HCT116 (cell line): ENCODE results near the gene TAX1BP1. TPM values are rescaled to one million over a fixed set of nuclear protein-coding genes. Genes with fewer than 3 reads are reported as not detected.

Experiments
- ATAC-seq: fragments of 200-7000 bp; cut with Tn5 transposase; 2 replicates; pipeline ENCODE4 v1.9.1; 2020; ENCODE audit warnings: mild to moderate bottlenecking, moderate library complexity
- BruUV-seq: library from RNA; stranded (reverse); fragments of 400-500 nt; replicated peaks from 2 replicates; lab custom pipeline; 2021; lab: Mats Ljungman, UMichigan
- CTCF ChIA-PET: fragments of 300-600 bp; sonication (Branson Sonifier 250); formaldehyde crosslinking; loops from one replicate; lab custom pipeline; 2021; ENCODE audit warnings: antibody characterized with exemption; lab: Charles Lee
- POLR2A ChIA-PET: fragments of 300-600, 350-600 bp; sonication (Branson Sonifier 250); formaldehyde crosslinking; loops from one replicate; lab custom pipeline; 2021; ENCODE audit warnings: antibody characterized with exemption; lab: Charles Lee
- RAD21 ChIA-PET, 2 experiments: fragments of 300-600 bp; sonication (Branson Sonifier 250); formaldehyde crosslinking; loops; one replicate each; lab custom pipeline; 2023; ENCODE audit warnings: low total read pairs in 2 of 2; ENCODE audit not compliant: uncharacterized antibody in 2 of 2, unreplicated experiment in 2 of 2, low non-redundant PET in 1 of 2; lab: Charles Lee
- DNase-seq: peaks from one replicate; pipeline ENCODE4 v3.0.0-alpha.2; 2010; ENCODE audit warnings: low read depth, low spot score
- H2AFZ ChIP-seq: fragments of 200-600 bp; shearing (Covaris generic), sonication (generic); 2 replicates; pipeline ENCODE4 v1.6.1; 2017; ENCODE audit warnings: low read depth, mixed run types, mixed read lengths, antibody characterized with exemption, low read length; ENCODE audit not compliant: poor library complexity, severe bottlenecking
- H3K27ac ChIP-seq: 2 replicates; pipeline ENCODE4 v1.5.1; 2012; ENCODE audit warnings: low read depth, low read length
- H3K27me3 ChIP-seq: fragments of 200-600 bp; sonication (generic); 2 replicates; pipeline ENCODE4 v1.6.1; 2016; ENCODE audit warnings: mixed run types, low read length, mixed read lengths; ENCODE audit not compliant: insufficient read depth
- H3K36me3 ChIP-seq, 2 experiments: fragments of 200-500 bp in 1 of 2; fragments of 200-600 bp in 1 of 2; sonication (Bioruptor generic) in 1 of 2; sonication (generic) in 1 of 2; 2 replicates each; pipeline versions ENCODE4 v1.5.1 to v1.6.1; 2014 to 2016; ENCODE audit warnings: low read length in 2 of 2, inconsistent platforms in 1 of 2, mixed read lengths in 1 of 2, mixed run types in 1 of 2; ENCODE audit not compliant: insufficient read depth in 2 of 2, control insufficient read depth in 1 of 2
- H3K4me1 ChIP-seq, 2 experiments: fragments of 200-600 bp in 1 of 2; sonication (generic) in 1 of 2; 2 replicates each; pipeline versions ENCODE4 v1.5.1 to v1.6.1; 2012 to 2017; ENCODE audit warnings: low read length in 2 of 2, inconsistent platforms in 1 of 2, mild to moderate bottlenecking in 1 of 2, mixed read lengths in 1 of 2, mixed run types in 1 of 2, moderate library complexity in 1 of 2; ENCODE audit not compliant: insufficient read depth in 2 of 2, control insufficient read depth in 1 of 2
- H3K4me2 ChIP-seq: fragments of 200-600 bp; sonication (generic); 2 replicates; pipeline ENCODE4 v1.6.1; 2017; ENCODE audit warnings: mixed run types, low read length, mixed read lengths
- H3K4me3 ChIP-seq, 2 experiments: fragments of 200-600 bp in 1 of 2; sonication (generic) in 1 of 2; replicated peaks in 1 of 2; 2 replicates each; pipeline ENCODE4 v1.5.1; 2011 to 2016; ENCODE audit warnings: low read length in 2 of 2, control low read depth in 1 of 2, low read depth in 1 of 2, mild to moderate bottlenecking in 1 of 2, mixed read lengths in 1 of 2, mixed run types in 1 of 2
- H3K79me2 ChIP-seq: fragments of 200-600 bp; sonication (generic); 2 replicates; pipeline ENCODE4 v1.6.1; 2017; ENCODE audit warnings: mild to moderate bottlenecking, mixed run types, low read length, moderate library complexity, mixed read lengths; ENCODE audit not compliant: insufficient read depth
- H3K9ac ChIP-seq: fragments of 200-600 bp; sonication (generic); 2 replicates; pipeline ENCODE4 v1.6.1; 2016; ENCODE audit warnings: low read length, mixed read lengths
- H3K9me2 ChIP-seq: fragments of 200-600 bp; sonication (generic), shearing (Covaris generic); 2 replicates; pipeline ENCODE4 v1.6.1; 2017; ENCODE audit warnings: mixed run types, mild to moderate bottlenecking, moderate library complexity; ENCODE audit not compliant: insufficient read depth
- H3K9me3 ChIP-seq, 2 experiments: fragments of 200-500 bp in 1 of 2; fragments of 200-600 bp in 1 of 2; sonication (Bioruptor generic) in 1 of 2; sonication (generic) in 1 of 2; 2 replicates each; pipeline ENCODE4 v1.6.1; 2014 to 2017; ENCODE audit warnings: low read length in 2 of 2, mixed read lengths in 2 of 2, inconsistent platforms in 1 of 2, low read depth in 1 of 2, mild to moderate bottlenecking in 1 of 2, mixed run types in 1 of 2, moderate library complexity in 1 of 2; ENCODE audit not compliant: control insufficient read depth in 1 of 2, insufficient read depth in 1 of 2
- H4K20me1 ChIP-seq: fragments of 200-600 bp; sonication (generic), shearing (Covaris generic); 2 replicates; pipeline ENCODE4 v1.6.1; 2017; ENCODE audit warnings: mixed run types, mild to moderate bottlenecking, moderate library complexity; ENCODE audit not compliant: insufficient read depth
- CBX3 ChIP-seq: IDR thresholded peaks from 2 replicates; pipeline ENCODE4 v1.6.1; 2012; ENCODE audit warnings: low read depth
- CEBPB ChIP-seq: IDR thresholded peaks from 2 replicates; pipeline ENCODE4 v1.6.1; 2012; ENCODE audit warnings: low read depth
- ELF1 ChIP-seq: IDR thresholded peaks from 2 replicates; pipeline ENCODE4 v1.6.1; 2012; ENCODE audit warnings: low read depth, borderline replicate concordance
- EZH2 ChIP-seq: fragments of 200-600 bp; sonication (generic); IDR thresholded peaks from 2 replicates; pipeline ENCODE4 v1.6.1; 2017; ENCODE audit warnings: antibody characterized with exemption, mixed run types
- EZH2phosphoT487 ChIP-seq: fragments of 200-600 bp; IDR thresholded peaks from 2 replicates; pipeline ENCODE4 v1.6.1; 2018; ENCODE audit warnings: antibody characterized with exemption, borderline replicate concordance
- FOSL1 ChIP-seq: IDR thresholded peaks from 2 replicates; pipeline ENCODE4 v1.6.1; 2012; ENCODE audit warnings: low read depth
- JUND ChIP-seq: IDR thresholded peaks from 2 replicates; pipeline ENCODE4 v1.6.1; 2012
- POLR2AphosphoS5 ChIP-seq: IDR thresholded peaks from 2 replicates; pipeline ENCODE4 v1.6.1; 2011; ENCODE audit warnings: mild to moderate bottlenecking, low read depth, low read length, moderate library complexity
- REST ChIP-seq: IDR thresholded peaks from 2 replicates; pipeline ENCODE4 v1.6.1; 2012; ENCODE audit warnings: low read depth
- SIN3A ChIP-seq: IDR thresholded peaks from 2 replicates; pipeline ENCODE4 v1.6.1; 2012; ENCODE audit warnings: low read depth
- SP1 ChIP-seq: IDR thresholded peaks from 2 replicates; pipeline ENCODE4 v1.6.1; 2012; ENCODE audit warnings: low read depth
- SRF ChIP-seq: IDR thresholded peaks from 2 replicates; pipeline ENCODE4 v1.6.1; 2012; ENCODE audit warnings: low read depth
- YY1 ChIP-seq: IDR thresholded peaks from 2 replicates; pipeline ENCODE4 v1.6.1; 2011; ENCODE audit warnings: low read length, low read depth, moderate library complexity, mild to moderate bottlenecking; ENCODE audit not compliant: insufficient replicate concordance; ENCODE audit errors: extremely low read depth
- ZFX ChIP-seq: fragments of 450-650 bp; IDR thresholded peaks from 2 replicates; pipeline ENCODE4 v1.6.1; 2017
- ZNF274 ChIP-seq: fragments of 200-500 bp; sonication (Bioruptor generic); IDR thresholded peaks from 2 replicates; pipeline ENCODE4 v1.6.1; 2014; ENCODE audit warnings: mild to moderate bottlenecking, low read depth, low read length, inconsistent platforms
- intact Hi-C: fragments of 100-400 bp; cut with micrococcal nuclease; formaldehyde crosslinking; loops from 2 replicates; pipeline ENCODE4 v1.10.0; 2022
- total RNA-seq: library from RNA; stranded (reverse); gene quantifications from one replicate; pipeline ENCODE4 v1.2.1, GENCODE V29; 2021; ENCODE audit not compliant: unreplicated experiment
- TF ChIP-seq, protein P1 (sequence below): IDR thresholded peaks from 2 replicates; pipeline ENCODE4 v1.6.1; 2012
- TF ChIP-seq, protein P2 (sequence below): IDR thresholded peaks from 2 replicates; pipeline ENCODE4 v1.6.1; 2011; ENCODE audit warnings: mild to moderate bottlenecking, low read length, moderate library complexity; ENCODE audit not compliant: insufficient replicate concordance; ENCODE audit errors: extremely low read depth
- TF ChIP-seq, protein P3 (sequence below): IDR thresholded peaks from 2 replicates; pipeline ENCODE4 v1.6.1; 2012

TAX1BP1 gene
- total RNA-seq, 1 experiment from 2014 or later: 68.1 TPM

GRCh38 chr7:27869056-27869455 is 129.1 kb downstream of the TAX1BP1 start:
- RAD21 ChIA-PET: no interaction called here
- no peaks in the 10 kb centered on the region for H3K79me2 ChIP-seq
- intact Hi-C loops: no loop called here
- no peaks in the 10 kb centered on the region for H3K27me3 ChIP-seq
- H3K9me2 ChIP-seq: no peaks in the 10 kb centered on the region
- H3K27ac ChIP-seq: no peak overlapping the region
- no peaks in the 10 kb centered on the region for H3K9me3 ChIP-seq
- POLR2A ChIA-PET: no interaction called here
- peaks cover 3 to 4% of the 10 kb centered on the region in 2 experiments; a peak in 2 of 4 replicates for H3K4me1 ChIP-seq
- H2AFZ ChIP-seq: no peak overlapping the region
- DNase-seq (no peak), ATAC-seq (no peak)
- no TSS peak for BruUV-seq
- no peak overlapping the region for H3K4me2 ChIP-seq
- no peak for TF ChIP-seq EZH2
- no peak for TF ChIP-seq FOSL1
- TF ChIP-seq ZFX: no peak
- no peak for TF ChIP-seq EZH2phosphoT487
- TF ChIP-seq CEBPB: no peak
- no peak for TF ChIP-seq SRF
- no peak for TF ChIP-seq SP1
- TF ChIP-seq POLR2AphosphoS5: no peak
- TF ChIP-seq REST: no peak
- TF ChIP-seq ZNF274: no peak
- TF ChIP-seq, protein P1, sequence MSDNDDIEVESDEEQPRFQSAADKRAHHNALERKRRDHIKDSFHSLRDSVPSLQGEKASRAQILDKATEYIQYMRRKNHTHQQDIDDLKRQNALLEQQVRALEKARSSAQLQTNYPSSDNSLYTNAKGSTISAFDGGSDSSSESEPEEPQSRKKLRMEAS: no peak
- TF ChIP-seq, protein P2, sequence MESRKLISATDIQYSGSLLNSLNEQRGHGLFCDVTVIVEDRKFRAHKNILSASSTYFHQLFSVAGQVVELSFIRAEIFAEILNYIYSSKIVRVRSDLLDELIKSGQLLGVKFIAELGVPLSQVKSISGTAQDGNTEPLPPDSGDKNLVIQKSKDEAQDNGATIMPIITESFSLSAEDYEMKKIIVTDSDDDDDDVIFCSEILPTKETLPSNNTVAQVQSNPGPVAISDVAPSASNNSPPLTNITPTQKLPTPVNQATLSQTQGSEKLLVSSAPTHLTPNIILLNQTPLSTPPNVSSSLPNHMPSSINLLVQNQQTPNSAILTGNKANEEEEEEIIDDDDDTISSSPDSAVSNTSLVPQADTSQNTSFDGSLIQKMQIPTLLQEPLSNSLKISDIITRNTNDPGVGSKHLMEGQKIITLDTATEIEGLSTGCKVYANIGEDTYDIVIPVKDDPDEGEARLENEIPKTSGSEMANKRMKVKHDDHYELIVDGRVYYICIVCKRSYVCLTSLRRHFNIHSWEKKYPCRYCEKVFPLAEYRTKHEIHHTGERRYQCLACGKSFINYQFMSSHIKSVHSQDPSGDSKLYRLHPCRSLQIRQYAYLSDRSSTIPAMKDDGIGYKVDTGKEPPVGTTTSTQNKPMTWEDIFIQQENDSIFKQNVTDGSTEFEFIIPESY: no peak
- TF ChIP-seq CBX3: no peak
- no peak for TF ChIP-seq SIN3A
- TF ChIP-seq, protein P3, sequence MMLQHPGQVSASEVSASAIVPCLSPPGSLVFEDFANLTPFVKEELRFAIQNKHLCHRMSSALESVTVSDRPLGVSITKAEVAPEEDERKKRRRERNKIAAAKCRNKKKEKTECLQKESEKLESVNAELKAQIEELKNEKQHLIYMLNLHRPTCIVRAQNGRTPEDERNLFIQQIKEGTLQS: no peak
- TF ChIP-seq JUND: no peak
- no peak for TF ChIP-seq YY1
- TF ChIP-seq ELF1: no peak
- H3K36me3 ChIP-seq: no peaks in the 10 kb centered on the region
- no peaks in the 10 kb centered on the region for H4K20me1 ChIP-seq
- H3K4me3 ChIP-seq: no peak overlapping the region
- CTCF ChIA-PET: no interaction called here
- no peak overlapping the region for H3K9ac ChIP-seq
